NCI-H1694 treated with DMSO at 0.1 percent for 48 hours (cell line): ENCODE results near the gene PTGER3.
"Not testable (repeated sequence)": the region's sequence is repeated elsewhere in the genome, so short reads cannot be mapped to it uniquely, and the experiment has no call there.

Source experiments
- DNase-seq: peaks from one replicate; lab custom pipeline; 2025; lab: John Stamatoyannopoulos, UW

PTGER3 gene

DNA sequence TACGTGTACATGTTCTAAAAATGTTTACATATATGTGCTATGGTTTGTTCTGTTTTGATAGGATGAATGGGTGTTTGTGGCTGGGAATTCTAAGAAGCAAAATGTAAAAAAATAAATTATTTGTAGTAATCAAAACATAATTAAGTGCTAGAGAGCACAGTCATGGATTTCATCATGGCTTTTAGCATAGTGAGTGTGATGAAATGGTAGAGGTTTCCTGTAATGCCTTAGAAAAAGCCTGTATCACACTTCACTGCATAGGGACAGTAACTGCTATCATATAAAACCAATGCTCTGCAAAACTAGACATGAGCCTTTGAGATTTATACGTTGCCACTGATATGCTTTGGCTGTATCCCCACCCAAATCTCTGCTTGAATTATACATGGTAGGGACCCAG lies 99.8 kb downstream of the PTGER3 start:
- DNase-seq: no peak

GRCh38 chr1:70945676-70946075 lies 101.9 kb downstream of the PTGER3 start:
- DNase-seq: no peak

DNA sequence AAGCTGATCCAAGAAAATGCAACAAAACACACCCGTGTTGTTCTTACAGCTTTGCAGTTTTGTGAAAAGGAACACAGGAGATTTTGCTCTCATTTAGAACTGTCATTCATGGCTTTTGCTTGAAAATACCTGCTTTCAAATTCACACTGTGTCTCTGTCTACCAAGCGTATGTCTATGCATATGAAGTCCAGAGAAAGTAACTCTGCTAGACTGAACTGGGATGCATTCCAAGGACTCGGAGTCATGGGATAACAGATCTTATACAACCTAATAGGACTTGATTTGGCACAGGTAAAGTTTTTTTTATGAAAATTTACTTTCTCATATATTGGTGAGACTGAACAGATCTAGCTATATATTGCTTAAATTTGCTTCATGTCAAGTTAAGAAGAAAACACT lies 102.4 kb downstream of the PTGER3 start:
- no peak for DNase-seq

- DNase-seq: no peak
Observed at GRCh38 chr1:70941563-70941962, 106.1 kb downstream of the PTGER3 start.

DNA sequence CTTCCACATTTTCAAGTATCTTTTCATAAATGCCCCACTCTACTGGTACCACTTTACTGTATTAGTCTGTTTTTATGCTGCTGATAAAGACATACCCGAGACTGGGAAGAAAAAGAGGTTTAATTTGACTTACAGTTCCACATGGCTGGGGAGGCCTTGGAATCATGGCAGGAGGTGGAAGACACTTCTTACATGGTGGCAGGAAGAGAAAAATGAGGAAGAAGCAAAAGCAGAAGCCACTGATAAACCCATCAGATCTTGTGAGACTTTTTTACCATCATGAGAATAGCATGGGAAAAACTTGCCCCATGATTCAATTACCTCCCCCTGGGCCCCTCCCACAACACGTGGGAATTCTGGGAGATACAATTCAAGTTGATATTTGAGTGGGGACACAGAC lies 107.2 kb downstream of the PTGER3 start:
- DNase-seq: not testable (repeated sequence)

DNA sequence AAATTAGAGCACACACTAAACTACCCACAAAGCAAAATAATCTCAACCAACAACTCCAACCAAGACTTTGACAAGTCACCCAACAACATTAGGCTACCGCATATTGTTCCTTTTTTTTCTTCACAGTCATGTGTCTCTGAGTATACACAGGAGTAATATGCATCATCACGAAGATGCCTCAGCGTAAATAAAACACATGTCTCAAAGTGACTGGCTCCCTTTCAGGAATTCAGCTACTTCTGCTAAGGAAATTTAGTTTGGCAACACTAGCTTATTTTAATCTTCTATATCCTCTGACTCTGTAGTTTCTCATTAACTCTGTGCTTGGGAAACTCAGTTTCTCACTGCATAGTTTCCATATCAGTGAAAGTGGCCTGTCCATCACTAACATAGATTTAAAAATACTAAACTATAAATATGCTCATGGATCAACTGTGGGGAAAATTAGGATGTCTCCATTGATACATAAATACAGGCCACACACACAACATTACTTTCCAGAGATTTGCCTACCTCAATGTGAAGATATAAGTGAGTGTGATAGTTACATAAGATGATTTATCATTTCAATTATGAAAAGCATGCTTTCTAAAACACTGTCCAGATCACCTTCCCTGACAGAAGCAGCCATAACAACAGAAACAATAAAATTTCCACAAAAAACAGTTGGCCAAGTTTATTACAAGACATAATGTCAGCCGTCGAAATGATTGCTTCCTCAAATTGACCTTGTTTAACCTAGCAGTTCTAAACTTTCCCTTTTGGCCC lies 113.2 kb downstream of the PTGER3 start:
- no peak for DNase-seq

GRCh38 chr1:70930062-70930461 lies 117.6 kb downstream of the PTGER3 start:
- DNase-seq: no peak

DNA sequence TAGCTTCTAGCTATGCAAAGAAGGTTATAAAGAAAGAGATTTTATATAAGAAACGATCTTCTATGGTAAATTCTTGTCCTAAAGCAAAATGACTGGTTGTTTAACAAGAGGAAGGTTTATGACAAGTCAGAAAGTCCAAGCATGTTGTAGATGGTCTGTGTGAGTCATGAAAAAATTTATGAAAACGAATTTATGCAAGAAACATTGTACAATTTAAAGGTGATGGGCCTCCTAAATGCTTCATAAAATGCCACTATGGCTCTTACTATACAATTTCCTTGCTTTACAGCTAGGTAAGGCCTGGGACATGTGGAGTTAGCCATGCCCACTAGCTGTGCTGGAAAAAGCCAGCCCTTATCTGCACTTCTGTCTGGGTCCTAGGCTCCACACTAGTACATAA lies 125.4 kb downstream of the PTGER3 start:
- no peak for DNase-seq
